ENCODE data around the gene GNPTAB.

The GNPTAB gene

DNA sequence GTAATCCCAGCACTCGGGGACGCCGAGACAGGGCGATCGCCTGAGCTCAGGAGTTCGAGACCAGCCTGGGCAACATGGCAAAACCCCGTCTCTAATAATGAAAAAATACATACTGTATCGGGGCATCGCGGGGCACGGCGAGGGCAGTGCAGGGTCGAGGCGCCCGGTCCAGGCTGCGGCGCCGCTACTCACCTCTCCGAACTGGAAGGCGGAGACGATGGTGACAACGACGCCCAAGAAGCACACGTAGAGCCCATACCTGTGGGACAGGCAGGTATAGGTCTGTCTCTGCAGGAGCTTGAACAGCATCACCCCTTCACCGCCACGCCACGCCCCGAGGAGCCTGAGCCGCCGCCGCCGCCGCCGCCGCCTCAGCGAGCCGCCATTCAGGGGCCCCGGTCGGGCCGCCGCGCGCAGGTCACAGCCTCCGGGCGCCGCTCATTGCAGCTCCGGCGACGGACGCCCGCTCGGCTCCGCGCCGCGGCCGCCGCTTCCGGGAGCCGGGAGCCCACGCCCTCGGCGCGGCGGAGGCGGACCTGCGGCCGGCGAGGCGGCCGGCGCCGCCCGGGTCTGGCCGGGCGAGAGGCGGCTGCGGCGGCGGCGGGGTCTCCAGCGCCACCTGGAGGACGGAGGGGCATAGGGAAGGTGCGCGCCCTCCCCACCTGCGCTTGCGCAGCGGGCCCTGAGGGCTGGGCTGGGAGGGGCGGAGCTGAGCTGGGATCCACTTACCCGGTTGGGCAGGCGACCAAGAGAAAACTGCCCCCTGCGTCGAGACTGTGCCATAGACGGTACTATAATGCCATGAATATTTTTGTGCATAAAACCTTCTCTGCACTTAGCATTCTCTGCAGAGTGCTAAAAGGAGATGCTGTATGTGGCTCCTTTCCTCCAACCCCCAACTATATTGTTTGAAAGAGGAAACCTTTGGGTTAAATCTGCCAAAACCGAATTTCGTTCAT lies at the start of gene GNPTAB:
Gene GNPTAB (minus strand): TSS at position 593 of the 959 bp plus-strand sequence. CDS start 284 bp downstream, at position 309.
- H3K4me1 ChIP-seq (ENCODE audit: insufficient read depth, low read length), result peaks cover 50% of the 10 kb centered on the region

DNA sequence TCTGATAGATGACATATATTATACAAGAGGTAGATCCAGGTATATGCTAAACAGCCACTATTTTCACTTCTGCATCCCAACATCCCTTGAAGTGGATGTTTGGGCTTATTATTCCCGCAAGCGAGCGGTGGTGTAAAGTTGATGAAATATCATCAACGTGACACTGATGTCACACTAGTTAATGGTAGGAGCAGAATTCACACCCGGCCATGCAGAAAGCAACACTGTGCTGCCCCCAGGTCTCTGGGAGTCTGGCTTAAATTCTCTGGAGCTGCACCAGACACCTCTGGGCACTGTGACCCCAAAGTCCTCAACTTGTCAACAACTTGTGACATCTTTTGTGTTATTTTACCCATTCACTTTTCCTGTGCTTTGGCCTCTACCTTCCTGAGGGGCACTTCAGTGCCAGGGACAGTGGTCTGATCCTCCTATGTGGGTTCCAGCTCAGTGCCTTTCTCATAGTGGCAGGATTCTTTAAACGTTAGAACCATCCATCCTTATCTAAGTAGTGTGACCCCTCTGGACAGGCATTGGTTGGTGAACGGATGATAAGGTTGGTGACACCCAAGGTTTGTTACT lies 47.6 kb upstream of the GNPTAB start:
- peak overlapping the region; percentile 77 for H3K4me2 ChIP-seq (ENCODE audit: insufficient read depth, low read length)
- H3K79me2 ChIP-seq (ENCODE audit: insufficient read depth, low read length), result no peaks in the 10 kb centered on the region
- no peaks in the 10 kb centered on the region for H3K9me3 ChIP-seq (ENCODE audit: insufficient read depth, low read length, severe bottlenecking)
- H3K27ac ChIP-seq (ENCODE audit: low read length), result no peak overlapping the region
- H3K4me1 ChIP-seq (ENCODE audit: insufficient read depth, low read length), result peaks cover 16% of the 10 kb centered on the region
- no peak for TF ChIP-seq EZH2 (IDR thresholded peaks at IDR 0.05; ENCODE audit: borderline replicate concordance, low read depth, low read length, severe bottlenecking)
- peak overlapping the region in 1 of 2 experiments; percentile 74; a peak in 1 of 4 replicates for H3K4me3 ChIP-seq (ENCODE audit: low read depth in 1 of 2, low read length in 2 of 2)
- no peaks in the 10 kb centered on the region for H4K20me1 ChIP-seq (ENCODE audit: insufficient read depth, low read length)
- ATAC-seq (ENCODE audit: insufficient read depth, low read depth), result no peak
- no peaks in the 10 kb centered on the region for H3K36me3 ChIP-seq (ENCODE audit: insufficient read depth, low read length)
- peak overlapping the region; percentile 18; the same call in 1 of the 2 replicates for H2AFZ ChIP-seq (ENCODE audit: low read depth, low read length)
- no peak for DNase-seq
- H3K27me3 ChIP-seq (ENCODE audit: insufficient read depth, low read length, poor library complexity), result peaks cover 3% of the 10 kb centered on the region
- H3K9ac ChIP-seq (ENCODE audit: low read depth, low read length), result no peak overlapping the region

More for the DNA sequence above, at the start of gene GNPTAB:
- Histone ChIP-seq H2AFZ (ENCODE audit: low read depth, low read length) (peak within 1 kb of the TSS; percentile 92), H3K79me2 (ENCODE audit: insufficient read depth, low read length) (peaks cover 50% of the 10 kb centered on the region), H4K20me1 (ENCODE audit: insufficient read depth, low read length) (no peaks in the 10 kb centered on the region), H3K36me3 (ENCODE audit: insufficient read depth, low read length) (no peaks in the 10 kb centered on the region; the same call in 1 of the 2 replicates), H3K4me2 (ENCODE audit: insufficient read depth, low read length) (peak within 1 kb of the TSS; percentile 78), H3K9ac (ENCODE audit: low read depth, low read length) (peak within 1 kb of the TSS; percentile 81), H3K27ac (ENCODE audit: low read length) (peak within 1 kb of the TSS; percentile 85), H3K9me3 (ENCODE audit: insufficient read depth, low read length, severe bottlenecking) (no peaks in the 10 kb centered on the region), H3K27me3 (ENCODE audit: insufficient read depth, low read length, poor library complexity) (no peaks in the 10 kb centered on the region), H3K4me3 (ENCODE audit: low read depth in 1 of 2, low read length in 2 of 2) (peak within 1 kb of the TSS; percentile 73 to 94; a peak in 3 of 4 replicates)
- ATAC-seq (ENCODE audit: insufficient read depth, low read depth), result peak; percentile 93
- peak; percentile 95 for DNase-seq
- TF ChIP-seq CTCF (IDR thresholded peaks at IDR 0.05; ENCODE audit: borderline replicate concordance, extremely low read depth, low read length, poor library complexity, severe bottlenecking) (peak; percentile 82), EZH2 (IDR thresholded peaks at IDR 0.05; ENCODE audit: borderline replicate concordance, low read depth, low read length, severe bottlenecking) (no peak)

DNA sequence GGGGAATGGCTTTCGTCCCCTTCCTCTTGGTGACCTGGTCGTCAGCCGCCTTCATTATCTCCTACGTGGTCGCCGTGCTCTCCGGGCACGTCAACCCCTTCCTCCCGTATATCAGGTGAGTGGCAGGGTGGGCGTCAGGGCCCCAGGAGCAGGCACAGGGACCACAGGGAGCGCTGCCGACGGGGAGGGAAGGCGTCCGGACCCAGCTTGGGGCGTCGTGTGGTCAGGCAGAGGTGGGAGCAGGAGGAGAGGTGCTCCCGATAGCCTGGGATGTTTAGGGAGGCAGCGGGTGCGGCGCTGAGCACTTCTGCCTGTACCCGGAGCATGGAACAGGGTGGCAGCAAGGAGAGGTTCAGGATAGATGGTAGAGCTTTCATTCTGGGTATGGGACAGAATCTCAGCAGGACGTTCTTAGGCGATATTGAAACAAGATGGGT lies 47.1 kb upstream of the GNPTAB start:
- no peaks in the 10 kb centered on the region for H3K79me2 ChIP-seq (ENCODE audit: insufficient read depth, low read length)
- no peaks in the 10 kb centered on the region for H3K9me3 ChIP-seq (ENCODE audit: insufficient read depth, low read length, severe bottlenecking)
- peaks cover 16% of the 10 kb centered on the region for H3K4me1 ChIP-seq (ENCODE audit: insufficient read depth, low read length)
- ATAC-seq (ENCODE audit: insufficient read depth, low read depth) (no peak), DNase-seq (no peak)
- H3K27ac ChIP-seq (ENCODE audit: low read length), result no peak overlapping the region
- peak overlapping the region; percentile 91 for H2AFZ ChIP-seq (ENCODE audit: low read depth, low read length)
- TF ChIP-seq CTCF (IDR thresholded peaks at IDR 0.05; ENCODE audit: borderline replicate concordance, extremely low read depth, low read length, poor library complexity, severe bottlenecking), result no peak
- TF ChIP-seq EZH2 (IDR thresholded peaks at IDR 0.05; ENCODE audit: borderline replicate concordance, low read depth, low read length, severe bottlenecking), result no peak
- H3K9ac ChIP-seq (ENCODE audit: low read depth, low read length), result peak overlapping the region; percentile 76
- H3K36me3 ChIP-seq (ENCODE audit: insufficient read depth, low read length), result no peaks in the 10 kb centered on the region
- H3K27me3 ChIP-seq (ENCODE audit: insufficient read depth, low read length, poor library complexity), result peaks cover 3% of the 10 kb centered on the region
- peak overlapping the region; percentile 77 for H3K4me2 ChIP-seq (ENCODE audit: insufficient read depth, low read length)
- H4K20me1 ChIP-seq (ENCODE audit: insufficient read depth, low read length), result no peaks in the 10 kb centered on the region
- peak overlapping the region; percentile 53 to 74; a peak in 3 of 4 replicates for H3K4me3 ChIP-seq (ENCODE audit: low read depth in 1 of 2, low read length in 2 of 2)
